ENCODE data around the gene PTPN11.

PTPN11 gene

GRCh38 chr12:112527501-112527900, 108.8 kb downstream of the PTPN11 start:
- no peak for DNase-seq (ENCODE audit: low read depth)
- TF ChIP-seq CTCF (conservative IDR thresholded peaks at IDR 0.05; ENCODE audit: control insufficient read depth, insufficient read depth, low read depth, low read length) = no peak
- no peak overlapping the region for H3K4me3 ChIP-seq (ENCODE audit: control insufficient read depth, low read depth, low read length)

GRCh38 chr12:112528521-112528920, 109.8 kb downstream of the PTPN11 start:
- DNase-seq (ENCODE audit: low read depth) = no peak
- H3K4me3 ChIP-seq (ENCODE audit: control insufficient read depth, low read depth, low read length) = no peak overlapping the region
- TF ChIP-seq CTCF (conservative IDR thresholded peaks at IDR 0.05; ENCODE audit: control insufficient read depth, insufficient read depth, low read depth, low read length) = no peak

- H3K4me3 ChIP-seq (ENCODE audit: control insufficient read depth, low read depth, low read length) = no peak overlapping the region
- TF ChIP-seq CTCF (conservative IDR thresholded peaks at IDR 0.05; ENCODE audit: control insufficient read depth, insufficient read depth, low read depth, low read length) = no peak
- no peak for DNase-seq (ENCODE audit: low read depth)
Observed at GRCh38 chr12:112530941-112531340, 112.2 kb downstream of the PTPN11 start.

GRCh38 chr12:112532106-112532505, 113.4 kb downstream of the PTPN11 start:
- no peak for TF ChIP-seq CTCF (conservative IDR thresholded peaks at IDR 0.05; ENCODE audit: control insufficient read depth, insufficient read depth, low read depth, low read length)
- no peak overlapping the region for H3K4me3 ChIP-seq (ENCODE audit: control insufficient read depth, low read depth, low read length)
- no peak for DNase-seq (ENCODE audit: low read depth)

- no peak overlapping the region for H3K4me3 ChIP-seq (ENCODE audit: control insufficient read depth, low read depth, low read length)
- no peak for DNase-seq (ENCODE audit: low read depth)
- TF ChIP-seq CTCF (conservative IDR thresholded peaks at IDR 0.05; ENCODE audit: control insufficient read depth, insufficient read depth, low read depth, low read length) = no peak
Observed at GRCh38 chr12:112533528-112533927, 114.8 kb downstream of the PTPN11 start.

- DNase-seq (ENCODE audit: low read depth) = no peak
- no peak for TF ChIP-seq CTCF (conservative IDR thresholded peaks at IDR 0.05; ENCODE audit: control insufficient read depth, insufficient read depth, low read depth, low read length)
- no peak overlapping the region for H3K4me3 ChIP-seq (ENCODE audit: control insufficient read depth, low read depth, low read length)
Observed at GRCh38 chr12:112535017-112535416, 116.3 kb downstream of the PTPN11 start.

All from fibroblast of mammary gland (primary cell).